ENCODE results near the gene CYP20A1. TPM values are rescaled to one million over a fixed set of nuclear protein-coding genes. Genes with fewer than 3 reads are reported as not detected.

The CYP20A1 gene
- total RNA-seq, 4 donors from 2014 or later, result 30.5 to 45.1 (median 32.6) TPM

DNA sequence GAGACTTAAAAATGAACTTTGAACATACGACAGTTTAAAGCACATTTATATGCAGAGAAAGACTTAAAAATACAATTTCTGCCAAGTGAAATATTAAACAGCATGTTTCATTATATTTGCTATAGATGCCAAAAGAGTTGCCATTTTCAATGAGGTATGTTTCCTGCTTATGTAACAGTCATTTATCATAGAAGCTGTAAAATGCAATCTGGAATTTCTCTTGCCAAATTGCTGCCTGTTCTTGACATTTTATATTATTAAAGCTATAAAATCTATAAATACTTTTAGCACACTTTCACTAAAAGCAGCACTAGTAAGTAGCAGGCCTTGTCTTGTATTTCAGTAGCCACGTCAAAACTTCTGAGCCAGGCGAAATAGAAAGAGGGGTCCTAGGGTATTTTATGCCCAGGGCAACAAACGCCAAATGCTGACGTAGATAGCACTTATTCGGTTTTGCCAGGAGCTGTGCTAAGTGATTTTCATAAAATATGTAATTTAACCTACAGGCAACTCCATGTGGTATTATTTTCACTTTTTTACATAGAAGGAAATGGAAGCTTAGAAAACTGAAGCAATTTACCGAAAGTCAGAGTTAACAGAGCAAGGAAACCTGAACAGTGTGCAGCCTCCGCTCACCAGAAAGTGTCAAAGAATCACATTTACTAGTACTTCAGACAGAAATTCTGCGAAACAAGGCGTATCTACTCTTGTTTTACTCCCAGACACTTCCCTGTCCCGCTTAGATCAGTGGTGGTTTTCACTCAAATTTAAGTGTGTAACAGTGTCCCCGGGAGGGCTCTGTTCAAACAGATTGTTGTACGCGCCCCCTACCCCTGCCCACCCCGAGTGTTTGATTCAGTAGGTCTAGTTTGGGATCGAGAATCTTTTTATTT lies 1.2 kb upstream of the CYP20A1 start:
- peak overlapping the region in 3 of 4 donors; percentile 95 to 98 (median 97) for H3K27ac ChIP-seq
- 88 to 91% methylated on average over 11 to 15 of the region's 16 CpGs for WGBS, 2 donors (ENCODE audit: low coverage in 1 of 2)
- H3K4me1 ChIP-seq, result peaks cover 0 to 27% (median 12%) of the 10 kb centered on the region in 3 donors
- ATAC-seq, result no peak
- H3K36me3 ChIP-seq, result peaks cover 0 to 9% of the 10 kb centered on the region in 2 donors
- TF ChIP-seq, protein P1, sequence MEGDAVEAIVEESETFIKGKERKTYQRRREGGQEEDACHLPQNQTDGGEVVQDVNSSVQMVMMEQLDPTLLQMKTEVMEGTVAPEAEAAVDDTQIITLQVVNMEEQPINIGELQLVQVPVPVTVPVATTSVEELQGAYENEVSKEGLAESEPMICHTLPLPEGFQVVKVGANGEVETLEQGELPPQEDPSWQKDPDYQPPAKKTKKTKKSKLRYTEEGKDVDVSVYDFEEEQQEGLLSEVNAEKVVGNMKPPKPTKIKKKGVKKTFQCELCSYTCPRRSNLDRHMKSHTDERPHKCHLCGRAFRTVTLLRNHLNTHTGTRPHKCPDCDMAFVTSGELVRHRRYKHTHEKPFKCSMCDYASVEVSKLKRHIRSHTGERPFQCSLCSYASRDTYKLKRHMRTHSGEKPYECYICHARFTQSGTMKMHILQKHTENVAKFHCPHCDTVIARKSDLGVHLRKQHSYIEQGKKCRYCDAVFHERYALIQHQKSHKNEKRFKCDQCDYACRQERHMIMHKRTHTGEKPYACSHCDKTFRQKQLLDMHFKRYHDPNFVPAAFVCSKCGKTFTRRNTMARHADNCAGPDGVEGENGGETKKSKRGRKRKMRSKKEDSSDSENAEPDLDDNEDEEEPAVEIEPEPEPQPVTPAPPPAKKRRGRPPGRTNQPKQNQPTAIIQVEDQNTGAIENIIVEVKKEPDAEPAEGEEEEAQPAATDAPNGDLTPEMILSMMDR (IDR thresholded peaks at IDR 0.05), result no peak
- TF ChIP-seq POLR2AphosphoS5 (IDR thresholded peaks at IDR 0.05) (no peak), EP300 (IDR thresholded peaks at IDR 0.05) (no peak), POLR2A (IDR thresholded peaks at IDR 0.05) (no peak)
- H3K27me3 ChIP-seq, result no peaks in the 10 kb centered on the region
- H3K4me3 ChIP-seq, result peak overlapping the region in 1 of 2 donors; percentile 70
- H3K9me3 ChIP-seq, result no peaks in the 10 kb centered on the region

DNA sequence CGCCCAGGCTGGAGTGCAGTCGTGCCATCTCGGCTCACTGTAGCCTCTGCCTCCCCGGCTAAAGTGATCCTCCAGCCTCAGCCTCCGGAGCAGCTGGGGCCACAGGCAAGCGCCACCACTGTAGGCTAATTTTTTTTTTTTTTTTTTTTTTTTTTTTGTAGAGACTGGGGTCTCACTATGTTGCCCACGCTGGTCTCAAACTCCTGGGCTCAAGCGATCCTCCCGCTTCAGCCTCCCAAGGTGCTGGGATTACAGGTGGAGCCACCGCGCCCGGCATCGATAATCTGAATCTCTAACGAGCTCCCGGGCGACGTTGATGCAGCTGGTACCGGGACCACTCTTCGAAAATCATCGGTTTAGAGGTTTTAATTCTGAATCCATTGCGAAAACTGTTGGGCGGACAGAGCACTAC lies 520 bp upstream of the CYP20A1 start:
- TF ChIP-seq POLR2A (IDR thresholded peaks at IDR 0.05), result no peak
- TF ChIP-seq, protein P1 (IDR thresholded peaks at IDR 0.05), result no peak
- TF ChIP-seq POLR2AphosphoS5 (IDR thresholded peaks at IDR 0.05), result no peak
- TF ChIP-seq EP300 (IDR thresholded peaks at IDR 0.05), result no peak
- no peaks in the 10 kb centered on the region for H3K27me3 ChIP-seq
- peak overlapping the region; percentile 47 to 70 for H3K4me3 ChIP-seq
- ATAC-seq, result no peak
- H3K4me1 ChIP-seq, result peaks cover 0 to 27% (median 12%) of the 10 kb centered on the region in 3 donors
- WGBS, 2 donors (ENCODE audit: low coverage in 1 of 2), result 36% methylated on average over 10 of the region's 22 CpGs; no CpG with 5 or more reads in 1 of the 2 donors
- no peaks in the 10 kb centered on the region for H3K9me3 ChIP-seq
- peaks cover 0 to 16% of the 10 kb centered on the region in 2 donors for H3K36me3 ChIP-seq
- peak overlapping the region; percentile 43 to 98 (median 96) for H3K27ac ChIP-seq

DNA sequence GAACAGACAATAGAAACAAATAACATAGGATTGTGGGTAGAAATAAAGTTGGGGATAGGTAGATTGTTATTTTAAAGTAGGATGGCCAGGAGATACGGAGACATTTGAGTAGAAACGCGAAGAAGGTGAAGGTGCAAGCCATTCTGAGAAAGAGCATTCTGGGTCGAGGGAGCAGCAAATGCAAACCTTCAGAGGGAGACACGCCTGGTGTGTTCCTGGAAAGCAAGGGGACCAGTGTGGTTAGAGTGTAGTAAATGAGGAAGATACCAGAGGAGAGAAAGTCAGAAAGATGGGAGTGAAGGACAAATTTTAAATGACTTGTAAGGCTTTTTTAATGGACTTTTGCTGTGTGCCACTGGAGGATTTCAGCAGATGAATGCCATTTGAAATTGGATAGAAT lies 1.7 kb downstream of the CYP20A1 start:
- Histone ChIP-seq H3K4me1 (peaks cover 0 to 27% (median 12%) of the 10 kb centered on the region in 3 donors), H3K36me3 (peaks cover 0 to 28% of the 10 kb centered on the region in 2 donors), H3K27me3 (no peaks in the 10 kb centered on the region), H3K27ac (peak overlapping the region in 1 of 4 donors; percentile 95), H3K9me3 (no peaks in the 10 kb centered on the region), H3K4me3 (no peak overlapping the region)
- no peak for ATAC-seq
- TF ChIP-seq, protein P1 (IDR thresholded peaks at IDR 0.05), result no peak
- no peak for TF ChIP-seq POLR2AphosphoS5 (IDR thresholded peaks at IDR 0.05)
- TF ChIP-seq EP300 (IDR thresholded peaks at IDR 0.05), result no peak
- no peak for TF ChIP-seq POLR2A (IDR thresholded peaks at IDR 0.05)
- 79 to 94% methylated on average over 5 of the region's 5 CpGs for WGBS, 2 donors (ENCODE audit: low coverage in 1 of 2)

DNA sequence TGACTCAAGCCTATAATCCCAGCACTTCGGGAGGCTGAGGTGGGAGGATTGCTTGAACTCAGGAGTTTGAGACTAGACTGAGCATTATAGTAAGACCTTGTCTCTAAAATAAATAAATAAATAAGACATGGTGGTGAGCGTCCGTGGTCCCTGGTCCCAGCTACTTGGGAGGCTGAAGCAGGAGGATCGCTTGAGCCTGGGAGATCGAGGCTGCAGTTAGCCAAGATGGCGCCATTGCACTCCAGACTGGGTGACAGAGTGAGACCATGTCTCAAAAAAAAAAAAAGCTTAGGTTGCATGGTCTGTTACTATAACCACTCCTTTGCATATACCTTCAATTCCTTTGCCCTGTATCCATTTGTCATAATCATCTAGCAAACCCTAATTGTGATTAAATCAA lies 3.7 kb downstream of the CYP20A1 start:
- Histone ChIP-seq H3K27ac (no peak overlapping the region), H3K4me3 (no peak overlapping the region), H3K27me3 (no peaks in the 10 kb centered on the region), H3K4me1 (peaks cover 0 to 27% (median 12%) of the 10 kb centered on the region in 3 donors), H3K9me3 (no peaks in the 10 kb centered on the region), H3K36me3 (peaks cover 0 to 44% of the 10 kb centered on the region in 2 donors)
- TF ChIP-seq, protein P1 (IDR thresholded peaks at IDR 0.05), result no peak
- TF ChIP-seq POLR2AphosphoS5 (IDR thresholded peaks at IDR 0.05) (no peak), EP300 (IDR thresholded peaks at IDR 0.05) (no peak), POLR2A (IDR thresholded peaks at IDR 0.05) (no peak)
- no peak for ATAC-seq
- WGBS, 2 donors (ENCODE audit: low coverage in 1 of 2), result 88 to 94% methylated on average over 1 to 5 of the region's 6 CpGs
